GM12801 (cell line): Measurements from ENCODE around the gene COPS7A.

Experiments
- TF ChIP-seq, protein P1 (sequence below): IDR thresholded peaks from one replicate; pipeline ENCODE4 v1.5.1; 2011; ENCODE audit warnings: control low read depth; ENCODE audit not compliant: insufficient read length; ENCODE audit errors: extremely low read depth

The COPS7A gene

DNA sequence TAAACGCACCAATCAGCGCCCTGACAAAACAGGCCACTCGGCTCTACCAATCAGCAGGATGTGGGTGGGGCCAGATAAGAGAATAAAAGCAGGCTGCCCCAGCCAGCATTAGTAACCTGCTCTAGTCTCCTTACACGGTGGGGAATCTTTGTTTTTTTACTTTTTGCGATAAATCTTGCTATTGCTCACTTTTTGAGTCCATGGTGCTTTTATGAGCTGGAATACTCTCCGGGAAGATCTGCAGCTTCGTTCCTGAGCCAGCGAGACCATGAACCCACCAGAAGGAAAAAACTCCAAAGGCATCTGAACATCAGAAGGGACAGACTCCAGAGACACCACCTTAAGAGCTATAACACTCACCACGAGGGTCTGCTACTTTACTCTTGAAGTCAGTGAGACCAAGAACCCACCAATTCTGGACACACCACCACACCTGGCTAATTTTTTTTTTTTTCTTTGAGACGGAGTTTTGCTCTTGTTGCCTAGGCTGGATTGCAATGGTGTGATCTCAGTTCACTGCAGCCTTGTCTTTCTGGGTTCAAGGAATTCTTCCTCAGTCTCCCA, 6.9 kb upstream of the COPS7A start:
- TF ChIP-seq, protein P1, sequence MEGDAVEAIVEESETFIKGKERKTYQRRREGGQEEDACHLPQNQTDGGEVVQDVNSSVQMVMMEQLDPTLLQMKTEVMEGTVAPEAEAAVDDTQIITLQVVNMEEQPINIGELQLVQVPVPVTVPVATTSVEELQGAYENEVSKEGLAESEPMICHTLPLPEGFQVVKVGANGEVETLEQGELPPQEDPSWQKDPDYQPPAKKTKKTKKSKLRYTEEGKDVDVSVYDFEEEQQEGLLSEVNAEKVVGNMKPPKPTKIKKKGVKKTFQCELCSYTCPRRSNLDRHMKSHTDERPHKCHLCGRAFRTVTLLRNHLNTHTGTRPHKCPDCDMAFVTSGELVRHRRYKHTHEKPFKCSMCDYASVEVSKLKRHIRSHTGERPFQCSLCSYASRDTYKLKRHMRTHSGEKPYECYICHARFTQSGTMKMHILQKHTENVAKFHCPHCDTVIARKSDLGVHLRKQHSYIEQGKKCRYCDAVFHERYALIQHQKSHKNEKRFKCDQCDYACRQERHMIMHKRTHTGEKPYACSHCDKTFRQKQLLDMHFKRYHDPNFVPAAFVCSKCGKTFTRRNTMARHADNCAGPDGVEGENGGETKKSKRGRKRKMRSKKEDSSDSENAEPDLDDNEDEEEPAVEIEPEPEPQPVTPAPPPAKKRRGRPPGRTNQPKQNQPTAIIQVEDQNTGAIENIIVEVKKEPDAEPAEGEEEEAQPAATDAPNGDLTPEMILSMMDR: no peak

DNA sequence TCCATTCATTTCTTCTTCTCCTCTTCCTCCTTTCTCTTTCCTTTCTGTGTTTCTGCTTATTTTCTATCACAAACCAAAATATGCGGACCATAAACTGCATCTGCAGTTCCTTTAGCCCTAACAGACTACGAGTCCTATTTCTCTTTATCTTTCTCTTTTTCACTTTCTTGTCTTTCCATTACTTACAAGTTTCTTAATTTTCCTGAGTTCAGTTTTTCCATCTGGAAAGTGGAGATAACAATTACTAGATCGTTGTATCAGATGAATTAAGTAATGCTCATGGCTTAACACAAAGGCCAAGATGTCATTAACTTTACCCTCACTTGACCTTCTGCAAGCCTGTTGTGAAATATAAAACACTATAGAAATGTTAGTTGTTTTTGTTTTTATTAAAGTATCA, 983 bp upstream of the COPS7A start:
- TF ChIP-seq, protein P1: no peak

DNA sequence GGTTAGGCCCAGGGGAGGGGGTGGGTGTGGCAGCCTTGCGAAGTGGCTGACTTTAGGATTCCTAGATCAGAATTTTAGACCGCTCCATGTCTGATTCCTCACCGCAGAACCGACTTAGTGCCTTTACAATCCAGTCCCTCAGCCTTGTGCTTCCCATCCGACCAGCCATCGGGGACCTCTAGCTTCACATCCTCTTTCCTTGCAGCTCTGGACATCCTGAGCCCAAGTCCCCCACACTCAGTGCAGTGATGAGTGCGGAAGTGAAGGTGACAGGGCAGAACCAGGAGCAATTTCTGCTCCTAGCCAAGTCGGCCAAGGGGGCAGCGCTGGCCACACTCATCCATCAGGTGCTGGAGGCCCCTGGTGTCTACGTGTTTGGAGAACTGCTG, 557 bp downstream of the COPS7A start:
- TF ChIP-seq, protein P1: no peak

DNA sequence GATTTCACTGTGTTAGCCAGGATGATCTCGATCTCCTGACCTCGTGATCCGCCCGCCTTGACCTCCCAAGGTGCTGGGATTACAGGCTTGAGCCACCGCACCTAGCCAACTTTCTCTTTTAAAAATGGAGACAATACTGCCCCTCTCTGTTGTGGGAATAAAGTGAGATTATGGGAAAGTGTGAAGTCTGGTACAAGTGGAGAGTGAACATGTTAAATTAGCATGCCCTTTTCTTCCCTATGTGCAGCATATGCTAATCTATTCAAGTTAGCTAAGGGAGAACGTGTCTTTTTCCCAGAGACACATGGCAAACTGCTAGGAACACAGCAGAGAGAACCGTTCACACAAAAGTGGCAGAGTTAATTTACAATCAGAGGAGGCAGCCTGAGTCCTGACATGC, 1.5 kb downstream of the COPS7A start:
- TF ChIP-seq, protein P1: no peak

DNA sequence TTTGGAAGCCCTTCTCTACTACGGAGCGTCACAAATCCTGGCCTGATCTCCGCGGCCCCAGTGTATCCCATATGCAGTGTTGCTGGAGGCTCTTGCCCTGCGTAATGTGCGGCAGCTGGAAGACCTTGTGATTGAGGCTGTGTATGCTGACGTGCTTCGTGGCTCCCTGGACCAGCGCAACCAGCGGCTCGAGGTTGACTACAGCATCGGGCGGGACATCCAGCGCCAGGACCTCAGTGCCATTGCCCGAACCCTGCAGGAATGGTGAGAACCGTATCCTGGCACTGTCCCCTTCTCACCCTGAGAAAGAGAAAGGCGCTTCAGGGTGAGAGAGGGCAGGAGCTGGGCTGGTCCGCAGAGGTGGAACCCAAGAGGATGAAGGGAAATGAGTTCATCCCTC, 5.3 kb downstream of the COPS7A start:
- TF ChIP-seq, protein P1: no peak

DNA sequence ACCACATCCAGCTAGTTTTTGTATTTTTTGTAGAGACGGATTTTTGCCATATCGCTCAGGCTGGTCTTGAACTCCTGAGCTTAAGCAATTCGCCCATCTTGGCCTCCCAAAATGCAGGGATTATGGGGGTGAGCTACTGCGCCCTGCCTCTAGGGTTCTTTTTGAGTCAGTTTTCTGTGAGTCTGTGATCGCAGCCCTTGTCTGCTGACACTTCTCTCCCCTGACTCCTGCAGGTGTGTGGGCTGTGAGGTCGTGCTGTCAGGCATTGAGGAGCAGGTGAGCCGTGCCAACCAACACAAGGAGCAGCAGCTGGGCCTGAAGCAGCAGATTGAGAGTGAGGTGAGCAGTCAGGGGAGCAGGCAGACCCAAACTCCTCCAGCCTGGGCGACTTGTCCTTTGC, 6.3 kb downstream of the COPS7A start:
- TF ChIP-seq, protein P1: no peak

DNA sequence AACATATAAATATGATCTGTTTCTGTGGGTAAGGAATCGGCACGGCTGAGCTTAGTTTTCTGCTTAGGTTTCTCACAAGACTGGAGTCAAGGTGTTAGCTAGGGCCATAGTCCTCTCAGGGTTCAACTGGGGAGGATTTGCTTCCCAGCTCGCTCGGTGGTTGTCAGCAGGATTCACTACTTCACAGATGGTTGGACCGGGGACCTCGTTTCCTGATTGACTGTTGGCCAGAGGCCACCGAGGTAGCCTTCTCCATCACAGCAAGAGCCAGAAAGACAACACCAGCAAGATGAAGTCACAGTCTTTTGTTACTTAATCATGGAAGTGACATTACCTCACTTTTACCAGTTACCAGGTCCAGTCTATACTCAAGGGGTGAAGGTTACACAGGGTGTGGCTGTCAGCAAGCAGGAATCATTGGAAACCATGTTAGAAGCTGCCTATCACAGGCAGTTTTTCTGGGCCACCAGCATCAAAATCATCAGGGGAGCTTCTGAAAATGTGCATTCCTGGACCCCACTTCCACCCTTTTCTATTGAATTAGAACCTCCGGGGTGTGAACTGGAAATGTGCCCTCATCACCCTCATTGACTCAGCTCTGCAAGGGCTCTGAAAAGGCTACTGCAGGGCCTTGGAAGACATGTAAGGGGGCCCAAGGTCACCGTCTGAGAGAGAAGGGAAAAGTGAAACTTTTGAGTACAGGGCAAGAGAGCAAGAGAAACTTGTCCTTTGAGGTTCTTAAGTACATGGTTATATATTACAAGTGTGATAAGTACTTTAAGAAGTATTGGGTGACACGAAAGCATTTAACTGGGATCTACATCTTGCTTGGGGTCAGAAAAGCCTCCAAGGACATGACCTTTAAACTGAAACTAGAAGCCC, 10.9 kb downstream of the COPS7A start:
- TF ChIP-seq, protein P1: no peak
